ENCODE data around the gene DVL1. TPM values are rescaled to one million over a fixed set of nuclear protein-coding genes. Genes with fewer than 3 reads are reported as not detected.

Gene DVL1
- total RNA-seq, 1 experiment from 2014 or later = 71.0 TPM

DNA sequence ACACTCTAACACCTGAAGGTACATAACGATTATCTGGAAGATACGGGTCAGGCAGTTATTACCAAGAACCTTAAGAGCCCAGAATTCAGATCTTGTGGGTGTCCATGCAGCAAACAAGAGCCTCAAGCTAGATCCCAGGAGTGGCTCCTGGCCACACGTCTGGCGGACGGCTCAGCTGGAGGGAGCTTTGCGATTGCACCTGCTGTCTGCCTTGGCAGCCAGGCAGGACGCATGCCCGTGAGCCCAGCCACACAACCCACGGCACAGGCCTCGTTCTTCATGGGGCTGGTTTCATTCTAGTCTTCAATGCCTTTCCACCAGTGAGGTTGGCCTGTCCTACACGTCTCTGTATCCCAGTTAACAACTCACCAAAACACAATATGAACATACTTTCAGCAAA lies 44.2 kb upstream of the DVL1 start:
- Mint-ChIP-seq H3K27me3 (ENCODE audit: low read depth) (no peaks in the 10 kb centered on the region), H3K27ac (no peak overlapping the region), H3K4me1 (peaks cover 3 to 5% of the 10 kb centered on the region in 2 experiments; a peak in 3 of 4 replicates), H3K9me3 (peaks cover 0 to 2% of the 10 kb centered on the region in 2 experiments; a peak in 1 of 5 replicates), H3K4me3 (no peak overlapping the region), H3K36me3 (ENCODE audit: insufficient read depth in 1 of 3, low read depth in 3 of 3) (peaks cover 73 to 96% (median 90%) of the 10 kb centered on the region in 3 experiments)
- no peak overlapping the region for H2BK12ac ChIP-seq (ENCODE audit: insufficient read length, low read depth, low read length)
- no peak overlapping the region for H3K27ac ChIP-seq (ENCODE audit: insufficient read length, low read depth, low read length)
- no peaks in the 10 kb centered on the region for H3K9me3 ChIP-seq (ENCODE audit: control insufficient read depth, low read depth, low read length)
- H2AK5ac ChIP-seq (ENCODE audit: insufficient read length, low read length) = no peak overlapping the region
- H2BK20ac ChIP-seq (ENCODE audit: low read depth, low read length, poor library complexity, severe bottlenecking) = no peak overlapping the region
- H3K79me1 ChIP-seq (ENCODE audit: insufficient read depth, low read depth, low read length, poor library complexity, severe bottlenecking) = peaks cover 11% of the 10 kb centered on the region
- no peak overlapping the region for H3K4ac ChIP-seq (ENCODE audit: low read depth, low read length)
- H3K4me2 ChIP-seq (ENCODE audit: insufficient read depth, insufficient read length, low read length) = no peak overlapping the region
- peaks cover 4% of the 10 kb centered on the region for H3K23me2 ChIP-seq (ENCODE audit: insufficient read length, low read depth, low read length, poor library complexity, severe bottlenecking)
- H2BK5ac ChIP-seq (ENCODE audit: insufficient read length, low read length) = no peak overlapping the region
- H4K91ac ChIP-seq (ENCODE audit: insufficient read length, low read depth, low read length) = no peak overlapping the region
- H4K8ac ChIP-seq (replicated peaks; ENCODE audit: insufficient read length, low read depth, low read length) = no peak overlapping the region
- H2BK15ac ChIP-seq (ENCODE audit: low read depth, low read length) = no peak overlapping the region
- no peak overlapping the region for H3K14ac ChIP-seq (ENCODE audit: insufficient read depth, low read length)
- no peak overlapping the region for H2BK120ac ChIP-seq (ENCODE audit: low read depth, low read length, poor library complexity, severe bottlenecking)
- no peak overlapping the region for H3K9ac ChIP-seq (ENCODE audit: extremely low read depth, insufficient read length, low read length)
- H4K20me1 ChIP-seq (ENCODE audit: control insufficient read depth, insufficient read depth, insufficient read length) = no peaks in the 10 kb centered on the region
- no CpG with 5 or more reads among the region's 11 CpGs for WGBS (ENCODE audit: extremely low coverage, insufficient read length, low lambda C conversion rate)
- TF ChIP-seq CTCF (conservative IDR thresholded peaks at IDR 0.05) = no peak
- no peak overlapping the region for H4K5ac ChIP-seq (ENCODE audit: insufficient read length, low read depth, low read length)
- H3K79me2 ChIP-seq (ENCODE audit: insufficient read depth, low read length) = peaks cover 5% of the 10 kb centered on the region; the same call in 1 of the 2 replicates
- no peak overlapping the region for H3K23ac ChIP-seq (ENCODE audit: insufficient read length, low read depth, low read length)
- H3K56ac ChIP-seq (ENCODE audit: insufficient read length, low read depth, low read length) = no peak overlapping the region
- H3K18ac ChIP-seq (ENCODE audit: insufficient read length, low read depth, low read length) = no peak overlapping the region
- no peaks in the 10 kb centered on the region for H3K27me3 ChIP-seq (ENCODE audit: insufficient read depth, low read length)
- H3K4me1 ChIP-seq (ENCODE audit: insufficient read depth, low read length) = no peaks in the 10 kb centered on the region
- DNase-seq = no peak
- no peak overlapping the region for H2AFZ ChIP-seq (ENCODE audit: low read length)
- H3T11ph ChIP-seq (ENCODE audit: low read length) = no peak overlapping the region
